Activated naive CD4-positive, alpha-beta T cell treated with anti-CD3 and anti-CD28 coated beads, Interleukin-2, amount 50 U/mL, for 16 hours (primary cell): ENCODE results near the gene DLGAP1.

ENCODE experiments used
- DNase-seq: peaks from one replicate; pipeline ENCODE4 v3.0.0-alpha.2; 2020

The DLGAP1 gene

DNA sequence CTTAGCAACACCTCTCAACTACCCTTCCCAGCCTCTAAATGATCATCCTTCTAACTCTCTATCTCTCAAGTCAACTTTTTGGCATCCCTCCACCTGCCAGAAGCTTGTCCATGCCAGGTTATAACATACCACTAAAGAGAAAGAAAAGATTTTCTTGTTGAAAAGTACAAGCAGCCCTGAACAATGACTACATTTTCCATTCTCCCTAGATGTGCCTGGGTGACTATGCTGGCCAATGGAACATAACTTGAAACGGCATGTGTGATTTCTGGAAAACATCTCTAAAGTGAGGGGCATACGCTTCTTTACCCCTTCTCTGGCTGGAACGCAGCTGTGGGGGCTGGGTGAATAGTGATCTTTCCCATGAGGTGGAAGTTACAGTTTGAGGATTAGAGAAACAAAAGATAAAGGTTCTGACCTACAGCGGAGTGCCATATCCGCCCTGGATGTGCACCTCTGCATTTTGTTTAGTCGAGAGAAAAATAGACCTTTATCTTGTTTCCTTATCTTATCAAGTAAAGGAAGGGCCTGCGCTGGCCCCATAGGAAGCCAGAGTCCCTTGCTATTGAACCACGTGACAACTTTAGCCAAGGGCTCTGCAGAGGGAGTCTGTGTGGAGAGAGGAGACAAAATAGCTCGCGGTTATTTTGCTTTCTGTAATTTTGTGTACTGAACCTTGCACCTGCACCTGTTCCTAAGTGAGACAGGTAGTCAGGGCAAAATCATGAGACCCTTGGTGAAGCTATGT lies 568.4 kb downstream of the DLGAP1 start:
- no peak for DNase-seq

DNA sequence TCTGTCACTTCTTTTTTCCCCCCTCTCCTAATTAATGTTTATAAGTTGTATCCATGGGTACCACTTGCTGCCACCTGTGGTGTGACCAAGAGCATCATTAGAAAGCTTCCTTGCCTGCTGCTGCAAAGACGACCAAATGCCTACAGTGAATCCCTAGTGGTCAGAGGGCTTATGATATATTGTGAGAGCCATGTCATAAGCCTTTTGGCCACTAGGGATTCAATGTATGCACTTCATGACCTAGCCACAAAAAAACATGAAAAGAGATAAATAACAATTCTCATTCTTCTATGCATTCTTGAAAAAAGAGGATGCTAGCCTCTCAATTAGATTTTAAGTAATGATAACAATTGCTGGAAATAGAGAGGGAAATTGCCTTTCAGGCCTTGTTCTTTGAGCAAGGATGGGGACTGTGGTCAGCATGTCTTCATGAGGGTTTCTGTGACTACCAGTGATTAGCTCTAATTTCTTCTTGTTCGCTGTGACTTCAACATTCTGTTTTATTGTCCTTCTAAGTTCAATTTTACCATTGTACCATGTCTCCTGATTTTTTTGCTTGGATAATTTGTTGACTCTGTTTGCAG lies 569.8 kb downstream of the DLGAP1 start:
- no peak for DNase-seq

DNA sequence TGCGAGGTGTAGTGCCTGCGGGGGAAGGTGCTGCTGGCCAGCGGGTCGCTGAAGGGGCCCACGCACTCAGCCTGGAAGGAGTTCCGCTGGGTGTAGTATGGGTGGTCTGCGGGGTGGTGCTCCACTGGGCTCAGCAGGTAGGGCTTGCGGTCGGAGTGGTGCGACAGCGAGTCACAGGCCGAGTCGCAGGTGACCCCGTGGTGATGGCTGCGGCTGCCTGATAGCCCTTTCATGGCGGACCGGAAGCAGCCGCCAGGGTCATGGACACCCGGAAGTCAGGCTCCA lies 575.3 kb downstream of the DLGAP1 start:
- no peak for DNase-seq

DNA sequence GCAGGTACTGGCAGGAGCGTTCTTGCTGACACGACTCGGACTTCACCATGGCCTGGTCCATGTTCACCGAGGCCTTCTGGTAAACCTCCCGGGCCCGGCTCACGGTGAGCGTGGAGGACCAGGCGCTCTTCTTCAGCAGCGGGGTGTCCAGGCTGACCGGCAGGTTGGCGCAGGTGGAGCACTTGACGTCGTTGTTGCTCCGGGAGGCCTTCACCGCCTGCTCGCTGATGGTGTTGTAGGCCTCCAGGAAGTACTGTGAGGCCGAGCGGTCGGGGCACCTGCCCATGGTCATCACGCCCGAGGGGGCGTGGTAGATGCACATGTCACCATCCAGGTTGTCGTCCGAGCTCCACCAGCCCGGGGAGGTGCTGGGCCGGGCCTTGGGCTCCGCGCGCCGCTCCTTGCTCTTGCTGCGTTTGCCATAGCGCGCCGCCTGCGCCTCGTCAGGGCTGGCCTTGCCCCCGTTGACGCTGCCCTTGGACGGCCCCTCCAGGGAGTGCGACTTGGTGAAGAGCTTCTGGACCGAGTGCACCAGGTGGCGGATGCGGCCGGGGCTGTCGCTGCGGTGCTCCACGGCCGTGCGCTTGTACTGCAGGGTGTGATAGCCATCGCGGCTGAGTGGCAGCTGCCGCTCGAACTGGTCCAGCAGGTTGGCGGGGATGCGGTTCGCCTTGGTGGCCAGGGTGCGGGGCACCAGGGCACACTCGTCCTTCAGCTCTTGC lies 575.8 kb downstream of the DLGAP1 start:
- no peak for DNase-seq

DNA sequence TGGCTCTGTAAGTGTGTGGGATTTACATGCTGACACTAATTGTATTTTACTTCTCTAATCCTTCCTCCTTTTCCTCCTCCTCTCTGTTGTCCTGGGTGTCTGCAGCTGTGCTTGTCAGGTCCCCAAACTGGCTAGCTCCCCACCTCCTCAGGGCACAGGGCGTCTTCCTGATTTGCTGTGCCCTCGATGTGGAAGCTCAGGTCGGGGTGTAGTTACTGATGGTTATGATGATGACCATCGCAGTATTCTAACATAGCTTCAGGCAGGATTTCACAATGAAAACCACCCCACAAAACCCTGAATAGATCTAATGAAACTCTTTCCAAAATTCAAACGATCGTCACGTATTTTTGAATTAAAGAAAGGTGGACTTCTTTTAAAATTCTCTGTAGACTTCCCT lies 576.7 kb downstream of the DLGAP1 start:
- no peak for DNase-seq

DNA sequence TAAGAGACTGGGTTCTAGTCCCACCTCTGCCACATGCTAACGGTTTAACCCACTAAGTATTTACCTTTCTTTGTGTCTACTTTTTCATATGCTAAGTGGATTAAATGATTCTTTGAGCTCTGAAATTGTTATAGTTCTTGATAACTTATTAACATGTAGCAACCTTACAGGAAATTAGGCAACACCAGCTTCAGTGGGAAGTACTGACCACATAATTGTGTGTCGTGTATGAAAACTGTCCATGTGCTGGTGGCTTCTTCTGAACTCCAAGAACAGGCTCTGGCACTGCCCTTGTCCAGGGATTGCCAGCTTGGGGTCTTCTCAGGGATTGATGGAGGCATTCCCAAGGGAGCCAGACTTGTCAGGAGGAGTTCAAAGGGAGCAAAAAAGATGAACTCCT lies 577.4 kb downstream of the DLGAP1 start:
- DNase-seq: no peak

DNA sequence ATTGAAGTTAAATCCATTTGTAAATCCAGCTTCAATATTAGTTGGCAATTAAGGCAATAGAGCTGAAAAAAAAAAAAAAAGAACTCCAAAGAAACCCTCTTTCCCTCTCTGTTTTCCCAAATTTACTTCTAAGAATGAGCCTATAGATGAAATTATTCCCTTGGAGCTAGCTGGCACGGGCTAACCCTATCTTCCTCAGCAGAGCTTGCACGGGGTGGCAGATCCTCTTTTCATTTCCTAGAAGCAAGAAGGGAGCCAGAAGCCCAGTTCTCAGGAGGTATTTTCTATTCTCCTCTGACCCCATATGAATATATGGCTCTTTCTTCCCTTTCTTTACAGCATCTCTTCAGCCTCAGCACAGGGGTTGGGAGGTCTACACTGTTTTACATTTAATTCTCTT lies 579.1 kb downstream of the DLGAP1 start:
- no peak for DNase-seq

DNA sequence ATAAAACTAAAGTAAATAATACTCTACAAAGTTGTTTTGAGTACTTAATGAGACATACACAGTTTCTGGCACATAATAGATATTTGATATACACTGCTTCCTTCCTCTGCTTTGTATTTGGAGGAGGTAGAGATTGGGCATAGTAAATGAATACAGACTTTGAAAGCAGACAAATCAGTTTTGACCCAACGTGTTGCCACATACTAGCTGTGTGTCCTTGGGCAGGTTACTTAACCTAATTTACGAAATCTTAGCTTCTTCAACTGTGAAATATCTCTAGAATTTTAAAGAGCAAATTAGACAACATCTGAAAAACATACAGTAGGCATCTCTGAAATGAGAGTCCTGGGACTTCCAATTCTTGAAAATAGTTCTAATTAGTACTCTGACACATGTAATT lies 579.7 kb downstream of the DLGAP1 start:
- no peak for DNase-seq

DNA sequence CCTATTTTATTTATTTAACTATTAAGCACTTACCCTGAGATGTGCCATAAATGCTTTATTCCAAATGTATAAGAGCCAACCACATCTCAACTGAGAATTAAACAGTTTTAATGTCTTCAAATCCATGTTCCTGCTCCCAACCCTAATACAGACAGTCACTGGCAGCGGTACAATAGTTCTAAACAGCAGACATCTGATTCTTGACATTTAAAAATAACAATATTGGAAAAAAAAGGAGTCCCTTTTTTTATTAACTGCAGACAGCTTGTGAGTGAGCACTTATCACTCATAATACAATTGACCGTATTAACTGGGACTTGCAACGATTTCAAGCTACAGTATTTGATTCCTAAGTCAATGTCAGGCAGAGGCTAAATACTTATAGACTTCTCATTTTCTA lies 580.5 kb downstream of the DLGAP1 start:
- DNase-seq: no peak

DNA sequence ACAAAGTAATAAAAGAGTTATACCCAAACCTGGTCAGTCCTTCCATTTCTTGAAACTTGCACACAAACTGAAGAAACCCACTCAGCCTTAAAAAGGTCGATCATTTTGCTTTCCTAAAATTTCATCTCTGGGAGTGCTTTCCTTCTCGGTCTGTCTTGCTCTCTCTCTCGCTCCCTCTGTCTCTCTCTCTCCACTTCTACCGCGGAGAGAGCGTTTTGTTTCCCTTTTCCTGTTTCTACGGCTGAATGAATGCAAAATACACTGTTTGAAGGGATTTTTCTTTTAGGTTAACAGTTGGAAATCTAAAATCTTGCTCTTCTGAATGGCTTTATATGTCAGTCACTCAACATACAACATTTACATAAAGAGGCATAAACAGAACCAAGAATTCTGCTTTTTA lies 581.0 kb downstream of the DLGAP1 start:
- no peak for DNase-seq

DNA sequence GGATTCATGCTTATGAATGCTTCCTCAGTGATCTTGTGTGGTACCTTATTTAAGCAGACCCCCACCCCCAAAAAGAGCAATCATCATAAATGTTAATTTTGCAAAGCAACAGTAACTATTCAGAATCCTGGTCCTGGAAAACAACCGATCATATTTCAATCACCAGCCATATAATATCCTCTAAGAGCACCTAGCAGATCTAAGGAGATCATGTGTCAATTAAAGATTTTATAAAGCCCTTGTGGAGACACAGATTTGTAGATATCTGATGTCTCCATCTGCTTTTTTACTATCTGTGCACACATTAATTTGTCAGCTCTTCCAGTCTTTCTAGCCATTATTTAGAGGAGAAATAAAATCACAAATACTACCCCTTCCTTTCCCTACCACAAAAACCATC lies 581.4 kb downstream of the DLGAP1 start:
- DNase-seq: no peak

DNA sequence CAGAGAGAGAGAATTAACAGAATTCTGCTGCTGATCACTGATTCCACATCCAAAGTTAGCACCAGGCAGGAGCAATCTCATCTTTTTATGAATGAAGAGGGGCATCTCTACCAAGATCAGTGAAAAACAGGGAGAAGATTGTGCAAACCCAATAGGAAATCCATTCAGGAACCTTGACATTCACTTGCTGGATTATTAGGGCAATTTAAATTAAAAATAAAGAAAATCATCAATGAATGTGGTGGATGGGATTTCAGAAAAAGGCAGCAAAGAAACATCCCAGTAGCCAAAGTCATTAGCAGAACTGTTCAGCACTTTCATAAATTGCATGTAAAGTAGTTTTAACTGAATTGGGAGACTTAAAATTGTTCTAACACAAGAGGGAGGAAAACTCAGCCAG lies 581.9 kb downstream of the DLGAP1 start:
- no peak for DNase-seq

DNA sequence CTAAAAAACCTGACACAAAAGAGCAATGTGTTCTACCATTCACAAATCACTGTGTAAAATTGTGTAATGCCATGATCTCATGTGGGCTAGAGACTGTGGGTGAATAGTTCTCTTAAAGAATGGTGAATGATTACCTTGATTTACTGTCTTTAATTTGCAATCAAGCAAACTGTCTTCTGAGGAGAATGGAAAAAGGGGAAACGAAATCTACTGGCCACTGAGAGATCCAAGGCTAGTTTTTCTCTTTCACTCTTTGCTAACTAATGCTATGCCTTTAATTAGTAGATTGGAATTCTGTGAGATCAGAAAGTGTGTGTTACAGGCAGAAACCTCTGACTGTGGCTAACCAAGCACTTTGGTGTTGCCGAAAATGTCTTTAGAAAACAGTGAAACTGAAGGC lies 582.5 kb downstream of the DLGAP1 start:
- DNase-seq: no peak

DNA sequence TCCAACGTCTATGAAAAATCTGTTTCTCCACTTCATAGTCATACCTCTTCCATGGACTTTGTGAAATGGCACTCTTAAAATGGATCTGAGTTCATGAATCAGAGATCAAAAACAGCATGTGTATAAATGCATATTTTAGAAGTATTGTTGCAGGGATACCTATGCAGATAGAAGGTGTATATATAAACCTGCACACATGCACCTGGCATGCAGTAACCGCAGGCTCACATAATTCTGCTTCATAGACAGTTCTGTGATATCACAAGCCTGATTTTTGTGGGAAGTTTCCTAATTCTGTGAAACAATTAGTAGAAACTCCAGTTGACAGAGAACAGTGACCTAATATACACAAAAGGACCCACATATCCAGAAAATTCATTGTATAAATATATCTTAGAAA lies 583.4 kb downstream of the DLGAP1 start:
- no peak for DNase-seq

DNA sequence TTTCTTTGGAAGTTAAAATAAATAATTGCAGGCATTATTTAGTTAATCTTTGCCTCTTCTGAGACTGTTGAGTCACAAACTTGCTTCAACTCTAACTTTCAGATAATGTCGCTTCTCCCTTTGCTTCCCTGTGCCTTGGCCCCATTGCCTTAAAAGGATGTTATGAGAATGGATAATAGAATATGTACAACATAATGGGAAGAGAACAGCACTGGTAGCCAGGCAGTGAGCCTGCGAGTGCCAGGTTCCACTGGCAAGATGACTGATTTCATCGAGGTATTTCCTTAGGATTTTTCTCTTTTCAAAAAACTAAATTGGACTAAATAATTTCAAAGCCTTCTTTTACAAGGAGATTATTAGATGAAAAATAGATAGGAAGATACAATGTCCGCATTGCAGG lies 584.2 kb downstream of the DLGAP1 start:
- DNase-seq: no peak

DNA sequence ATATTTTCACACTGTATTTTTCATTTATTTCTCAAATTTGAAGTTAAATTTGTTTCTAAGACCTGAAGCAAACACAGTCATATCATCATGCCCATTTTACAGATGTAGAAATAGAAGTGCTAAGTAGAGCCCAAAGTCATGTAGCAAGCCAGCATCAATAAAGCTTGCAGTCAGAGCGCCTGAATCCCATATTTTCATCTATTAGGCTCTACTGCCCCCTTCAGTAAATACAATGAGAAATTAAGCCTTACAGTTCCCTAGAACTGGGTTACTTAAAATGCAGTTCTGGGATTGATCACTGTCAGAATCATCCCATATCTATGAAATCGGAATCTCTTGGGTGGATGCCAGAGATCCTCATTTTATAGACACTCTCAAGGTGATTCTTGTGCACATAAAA lies 585.3 kb downstream of the DLGAP1 start:
- no peak for DNase-seq

DNA sequence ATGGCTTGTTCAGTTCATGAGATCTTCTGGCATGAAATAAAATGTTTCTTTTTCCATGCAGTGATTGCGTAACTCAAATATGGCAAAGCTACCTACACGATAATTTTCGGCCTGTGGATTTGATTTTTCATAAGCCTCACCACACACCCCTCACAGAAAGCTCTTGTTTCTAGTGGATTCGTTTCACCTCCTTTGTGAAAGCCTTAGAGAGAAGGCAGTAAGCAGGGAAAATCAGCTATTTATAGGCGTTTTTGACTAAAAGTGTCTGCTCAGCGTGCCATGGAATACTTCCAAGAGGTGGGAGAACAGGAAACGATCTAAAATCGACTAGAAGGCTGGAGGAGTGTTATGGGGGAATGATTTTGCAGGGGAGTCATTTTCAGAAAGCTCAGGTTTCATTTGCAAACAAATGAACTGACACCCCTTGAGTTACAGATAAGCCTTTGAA lies 587.2 kb downstream of the DLGAP1 start:
- DNase-seq: no peak

DNA sequence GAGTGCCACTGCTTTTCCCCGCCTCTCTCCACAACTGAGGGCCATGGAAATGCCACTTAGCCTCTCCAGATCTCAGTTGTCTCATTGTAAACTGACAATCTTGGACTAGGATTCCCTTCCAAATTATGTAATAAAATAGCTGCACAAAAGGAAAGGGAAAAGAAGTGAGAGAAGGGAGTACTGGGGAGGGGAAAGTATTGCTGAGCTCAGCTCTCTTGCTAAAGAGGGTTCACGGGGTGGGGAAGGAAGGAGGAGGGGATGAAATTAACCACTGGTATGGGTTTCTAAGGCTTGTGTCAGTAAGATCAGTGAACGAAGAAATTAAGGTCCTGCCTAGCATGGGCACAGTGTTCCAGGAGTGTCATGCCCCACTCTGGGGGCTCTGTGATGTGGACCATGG lies 587.9 kb downstream of the DLGAP1 start:
- DNase-seq: no peak

DNA sequence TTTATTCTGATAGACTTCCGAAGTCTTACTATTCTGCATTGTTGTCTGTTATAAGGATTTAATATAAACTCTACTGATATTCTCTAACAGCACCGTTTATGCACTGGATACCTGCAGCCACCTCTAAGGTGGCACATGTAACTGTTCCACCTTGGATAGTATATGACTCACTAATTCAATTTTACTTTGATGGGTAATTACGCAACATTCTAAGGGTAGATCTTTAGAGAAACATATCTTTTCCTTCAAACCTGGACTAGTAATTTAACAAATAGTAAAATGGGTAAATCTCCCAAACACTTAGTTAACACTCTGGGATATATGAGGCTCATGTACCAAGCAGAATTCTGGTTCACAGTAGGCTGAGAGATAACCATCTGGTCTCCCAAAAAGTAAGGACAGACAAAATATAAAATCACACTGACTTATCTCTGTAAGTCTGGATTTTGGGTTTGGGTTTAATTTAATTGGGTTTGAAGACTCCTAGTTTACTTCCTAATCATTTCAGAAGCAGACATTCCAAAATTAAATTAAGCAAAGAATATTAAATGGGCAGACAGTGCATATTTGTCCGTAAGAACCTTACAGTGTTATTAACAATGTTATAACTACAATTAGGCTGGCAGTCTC lies 590.3 kb downstream of the DLGAP1 start:
- no peak for DNase-seq

DNA sequence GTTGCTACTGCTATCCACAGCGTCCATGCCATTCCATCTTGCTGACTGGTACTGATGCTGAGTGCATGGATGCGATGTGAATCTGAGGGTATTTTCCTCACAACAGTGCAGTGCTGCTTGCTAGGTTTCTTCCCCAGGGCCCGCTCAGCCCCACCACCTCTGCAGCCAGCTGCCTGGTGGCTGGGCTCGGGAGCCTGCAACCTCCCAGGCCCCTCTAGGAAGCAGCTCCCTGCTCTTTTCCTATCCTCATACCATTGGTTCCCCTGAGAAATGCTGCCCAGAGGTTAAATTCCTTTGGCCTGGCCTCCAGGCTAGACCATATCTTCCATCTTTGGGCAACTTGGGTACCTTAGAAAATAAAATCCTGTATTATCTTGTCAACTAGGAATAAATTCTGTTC lies 591.5 kb downstream of the DLGAP1 start:
- no peak for DNase-seq

DNA sequence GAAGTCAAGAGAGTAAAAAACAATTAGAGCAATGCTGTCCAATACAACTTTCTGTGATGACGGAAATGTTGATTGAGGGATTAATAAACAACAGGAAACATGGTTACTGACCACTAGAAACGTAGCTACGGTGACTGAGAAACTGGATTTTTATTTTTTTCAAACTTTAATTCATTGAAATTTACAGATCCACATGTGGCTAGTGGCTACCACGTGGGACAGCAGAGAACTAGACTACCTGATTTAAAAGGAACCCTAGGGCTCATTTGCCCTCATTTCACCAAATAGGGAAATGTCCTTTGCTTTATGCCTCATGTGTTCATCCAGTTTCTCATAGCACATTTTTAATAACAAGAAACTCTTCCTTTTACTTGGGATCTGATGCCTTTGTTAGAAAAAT lies 592.1 kb downstream of the DLGAP1 start:
- DNase-seq: no peak

DNA sequence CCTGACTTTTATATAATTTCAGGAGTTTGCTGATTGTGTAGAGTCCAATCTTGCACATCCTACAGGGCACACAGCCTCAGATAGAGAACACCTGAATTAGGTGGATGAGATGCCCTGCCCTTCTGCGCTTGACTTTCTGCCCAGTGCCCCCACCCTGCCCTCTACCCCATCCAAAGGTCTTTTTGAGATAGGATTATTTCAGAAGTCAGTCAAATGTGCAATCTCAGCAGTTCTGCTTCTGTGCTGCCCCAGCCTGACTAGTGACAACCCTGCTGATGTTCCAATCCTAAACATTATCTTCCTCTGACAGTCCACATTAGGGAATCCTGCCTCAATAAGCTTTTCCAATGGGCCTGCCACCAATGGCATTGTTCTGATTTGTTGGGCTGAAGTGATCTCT lies 593.6 kb downstream of the DLGAP1 start:
- DNase-seq: no peak

DNA sequence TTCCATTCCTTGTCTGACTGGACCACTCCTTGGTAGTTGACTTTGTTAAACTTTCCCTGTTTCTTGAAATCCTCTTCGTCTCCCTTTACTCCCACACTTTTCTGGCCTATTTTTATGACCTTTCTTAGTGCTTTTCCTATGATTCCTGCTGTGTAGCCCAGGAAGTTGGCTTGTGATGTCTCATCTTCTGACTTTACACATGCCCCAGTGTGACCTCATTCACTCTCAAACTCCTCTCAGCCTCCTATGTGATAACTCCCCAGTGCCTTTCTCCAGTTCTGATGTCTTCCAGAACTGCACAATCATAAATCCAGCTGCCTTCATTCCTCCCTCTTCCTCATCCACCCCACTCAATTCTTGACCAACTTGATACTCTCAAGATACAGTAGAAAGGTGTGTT lies 597.6 kb downstream of the DLGAP1 start:
- no peak for DNase-seq

DNA sequence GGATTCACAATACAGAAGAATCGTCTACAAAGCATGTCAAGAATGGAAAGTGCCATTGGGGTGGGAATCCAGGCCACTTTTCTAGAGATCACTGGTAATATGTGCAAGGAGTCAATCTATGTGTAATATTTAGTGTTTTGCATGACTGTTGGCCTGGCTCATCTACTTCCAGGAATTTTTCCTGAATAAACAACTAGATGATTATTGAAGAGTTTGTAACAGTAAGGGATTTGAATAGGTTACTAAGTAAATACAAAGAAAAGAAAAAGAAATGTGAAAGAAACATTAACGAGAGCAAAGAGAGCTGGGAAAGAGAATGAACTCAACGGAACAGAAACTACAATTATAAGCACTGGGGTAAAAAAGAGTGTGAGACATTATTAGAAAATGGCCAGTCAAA lies 599.1 kb downstream of the DLGAP1 start:
- DNase-seq: no peak
